Liver (tissue), 9 donors: ENCODE results near the gene PHF2. TPM values are rescaled to one million over a fixed set of nuclear protein-coding genes. Genes with fewer than 3 reads are reported as not detected.

ENCODE experiments used
- DNase-seq: peaks from one replicate; pipeline ENCODE4 v3.0.0-alpha.2; 2017; ENCODE audit warnings: low spot score
- H3K27ac ChIP-seq, 2 donors: one replicate each; pipeline ENCODE4 v1.7.0; 2013; ENCODE audit warnings: inconsistent platforms in 2 of 2, low read length in 2 of 2, control low read depth in 1 of 2, low read depth in 1 of 2, mild to moderate bottlenecking in 1 of 2
- H3K27me3 ChIP-seq, 4 donors: one replicate each; pipeline versions ENCODE4 v1.6.1 to v1.7.0; 2013; ENCODE audit warnings: low read length in 3 of 4, inconsistent platforms in 1 of 4, mild to moderate bottlenecking in 1 of 4, moderate library complexity in 1 of 4; ENCODE audit not compliant: control insufficient read depth in 4 of 4, insufficient read depth in 4 of 4
- H3K36me3 ChIP-seq, 4 donors: one replicate each; pipeline versions ENCODE4 v1.6.1 to v1.7.0; 2013; ENCODE audit warnings: low read length in 3 of 4, mild to moderate bottlenecking in 3 of 4, low read depth in 1 of 4, moderate library complexity in 1 of 4; ENCODE audit not compliant: control insufficient read depth in 4 of 4, insufficient read depth in 3 of 4
- H3K4me1 ChIP-seq, 4 donors: one replicate each; pipeline versions ENCODE4 v1.6.1 to v1.7.0; 2013; ENCODE audit warnings: low read length in 3 of 4, mild to moderate bottlenecking in 3 of 4, moderate library complexity in 1 of 4; ENCODE audit not compliant: control insufficient read depth in 4 of 4, insufficient read depth in 4 of 4
- H3K4me3 ChIP-seq, 3 donors: one replicate each; pipeline versions ENCODE4 v1.6.1 to v1.7.0; 2013; ENCODE audit warnings: low read length in 3 of 3, control low read depth in 1 of 3, low read depth in 1 of 3, mild to moderate bottlenecking in 1 of 3
- H3K9ac ChIP-seq, 2 donors: one replicate each; pipeline ENCODE4 v1.7.0; 2013; ENCODE audit warnings: low read length in 2 of 2, mild to moderate bottlenecking in 2 of 2, moderate library complexity in 2 of 2, control low read depth in 1 of 2, low read depth in 1 of 2
- H3K9me3 ChIP-seq, 4 donors: one replicate each; pipeline versions ENCODE4 v1.6.1 to v1.7.0; 2013; ENCODE audit warnings: low read length in 3 of 4; ENCODE audit not compliant: control insufficient read depth in 4 of 4
- EGR1 ChIP-seq, 2 donors: IDR thresholded peaks; 2 replicates each; pipeline ENCODE4 v1.6.1; 2016 to 2018; ENCODE audit warnings: antibody characterized with exemption in 2 of 2, low read depth in 2 of 2
- FOXA1 ChIP-seq: IDR thresholded peaks from 2 replicates; pipeline ENCODE4 v1.6.1; 2016; ENCODE audit warnings: antibody characterized with exemption
- FOXA2 ChIP-seq: IDR thresholded peaks from 2 replicates; pipeline ENCODE4 v1.6.1; 2016; ENCODE audit warnings: antibody characterized with exemption
- GABPA ChIP-seq, 2 donors: IDR thresholded peaks in 1 of 2; conservative IDR thresholded peaks in 1 of 2; 2 replicates each; pipeline ENCODE4 v1.6.1; 2016; ENCODE audit warnings: antibody characterized with exemption in 2 of 2, mild to moderate bottlenecking in 1 of 2, moderate library complexity in 1 of 2
- HNF4A ChIP-seq, 2 donors: conservative IDR thresholded peaks; 2 replicates each; pipeline ENCODE4 v1.6.1; 2016; ENCODE audit warnings: antibody characterized with exemption in 2 of 2, mild to moderate bottlenecking in 2 of 2
- HNF4G ChIP-seq: IDR thresholded peaks from 2 replicates; pipeline ENCODE4 v1.6.1; 2016; ENCODE audit warnings: antibody characterized with exemption
- NR2F2 ChIP-seq: IDR thresholded peaks from 2 replicates; pipeline ENCODE4 v1.6.1; 2016; ENCODE audit warnings: antibody characterized with exemption
- RAD21 ChIP-seq, 2 donors: IDR thresholded peaks; 2 replicates each; pipeline ENCODE4 v1.6.1; 2016; ENCODE audit warnings: antibody characterized with exemption in 2 of 2, mild to moderate bottlenecking in 2 of 2
- TAF1 ChIP-seq: conservative IDR thresholded peaks from 2 replicates; pipeline ENCODE4 v1.6.1; 2016; ENCODE audit warnings: antibody characterized with exemption, mild to moderate bottlenecking
- YY1 ChIP-seq: IDR thresholded peaks from 2 replicates; pipeline ENCODE4 v1.6.1; 2016; ENCODE audit warnings: antibody characterized with exemption, mild to moderate bottlenecking
- WGBS: extraction: QIAGEN DNeasy Blood & Tissue Kit; methylation state at CpG from one replicate; pipeline ENCODE4 v1.1.7; 2013; 5-methylcytosine and 5-hydroxymethylcytosine counted together
- polyA plus RNA-seq, 2 donors: library from polyadenylated mRNA; stranded (reverse) in 1 of 2; unstranded in 1 of 2; fragments of 200-250 nt in 1 of 2; fragments of >200 nt in 1 of 2; fragmentation: Nextera tagmentation in 1 of 2; extraction: Ambion mirVana in 1 of 2; gene quantifications; one replicate each; pipeline versions ENCODE4 v1.2.1 to v1.2.3, GENCODE V29; 2013 to 2015
- total RNA-seq, 2 donors: library from RNA; depleted of rRNA; stranded (reverse); fragments of >200 nt; gene quantifications; one replicate each; pipeline ENCODE4 v1.2.3, GENCODE V29; 2014
- TF ChIP-seq, protein P1 (sequence below): IDR thresholded peaks from 2 replicates; pipeline ENCODE4 v1.6.1; 2016; ENCODE audit warnings: antibody characterized with exemption
- TF ChIP-seq, protein P2 (sequence below): IDR thresholded peaks from 2 replicates; pipeline ENCODE4 v1.6.1; 2016; ENCODE audit warnings: antibody characterized with exemption
- TF ChIP-seq, protein P3 (sequence below): IDR thresholded peaks from 2 replicates; pipeline ENCODE4 v1.6.1; 2016; ENCODE audit warnings: antibody characterized with exemption
- TF ChIP-seq, protein P4 (sequence below): fragments of 150-350 bp; IDR thresholded peaks from 2 replicates; pipeline ENCODE4 v1.5.1; 2017; ENCODE audit warnings: improper control_type of control experiment, low read depth, low read length; ENCODE audit not compliant: missing input control
- TF ChIP-seq, protein P5 (sequence below): IDR thresholded peaks from 2 replicates; pipeline ENCODE4 v1.6.1; 2016; ENCODE audit warnings: antibody characterized with exemption, mild to moderate bottlenecking
- donor health status: healthy.
- donor health status: healthy.
- donor health status: healthy.
- donor health status: healthy.
- donor health status: healthy.

The PHF2 gene
- total and polyA plus RNA-seq, 4 donors = 2.3 to 8.6 (median 6.7) TPM

DNA sequence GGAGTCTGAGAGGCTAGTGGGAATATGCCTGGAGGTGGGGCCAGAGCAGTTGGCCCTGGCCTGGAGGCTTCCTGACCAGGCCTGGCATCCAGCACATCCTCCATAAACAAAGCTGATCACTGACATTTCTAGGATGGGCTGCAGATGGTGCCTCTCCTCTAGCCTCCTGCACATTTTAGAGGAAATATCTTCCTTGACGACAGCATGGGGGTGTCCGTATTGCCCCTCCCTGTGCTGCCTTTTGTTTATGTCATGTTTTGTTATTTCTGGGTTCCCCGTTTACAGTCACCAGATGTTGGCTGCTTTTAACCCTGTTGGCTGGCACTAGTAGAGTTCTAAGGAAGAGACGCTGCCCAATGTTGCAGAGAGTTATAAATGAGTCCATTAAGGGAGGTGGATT is 148.5 kb downstream of the PHF2 start:
- H3K27me3 ChIP-seq = no peaks in the 10 kb centered on the region
- 56% methylated on average over 4 of the region's 4 CpGs for WGBS

DNA sequence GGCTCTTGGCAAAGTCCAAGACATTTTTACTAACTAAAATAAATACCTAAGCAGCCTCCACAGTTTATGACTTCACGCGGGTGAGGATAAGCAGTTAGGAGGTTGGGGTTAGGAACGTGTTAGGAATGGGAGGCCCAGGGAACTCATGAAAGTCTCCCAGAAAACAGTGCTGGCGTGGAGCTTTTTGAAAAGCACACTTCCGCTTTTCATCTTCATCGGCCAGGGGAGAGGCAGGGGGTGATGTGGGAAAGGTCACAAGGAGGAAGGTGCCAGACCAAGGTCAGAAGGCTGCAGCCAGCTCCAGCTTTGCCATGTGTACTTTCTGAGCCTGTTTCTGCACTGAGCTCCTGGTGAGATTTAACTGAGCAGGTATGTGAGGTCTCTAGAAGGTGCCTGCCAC is 149.0 kb downstream of the PHF2 start:
- no peak for DNase-seq
- H3K27me3 ChIP-seq = no peaks in the 10 kb centered on the region
- 80% methylated on average over 6 of the region's 6 CpGs for WGBS
- no peaks in the 10 kb centered on the region for H3K36me3 ChIP-seq
- H3K27ac ChIP-seq = no peak overlapping the region
- H3K4me3 ChIP-seq = no peak overlapping the region
- no peak overlapping the region for H3K9ac ChIP-seq
- TF ChIP-seq RAD21 (IDR thresholded peaks at IDR 0.05) (no peak), HNF4A (conservative IDR thresholded peaks at IDR 0.05) (no peak), GABPA (IDR thresholded peaks at IDR 0.05 in 1 of 2, conservative IDR thresholded peaks at IDR 0.05 in 1 of 2) (no peak), FOXA2 (no peak), EGR1 (IDR thresholded peaks at IDR 0.05; ENCODE audit: low read depth in 2 of 2) (no peak), FOXA1 (no peak), HNF4G (no peak), NR2F2 (no peak), TAF1 (no peak)
- TF ChIP-seq, protein P1, sequence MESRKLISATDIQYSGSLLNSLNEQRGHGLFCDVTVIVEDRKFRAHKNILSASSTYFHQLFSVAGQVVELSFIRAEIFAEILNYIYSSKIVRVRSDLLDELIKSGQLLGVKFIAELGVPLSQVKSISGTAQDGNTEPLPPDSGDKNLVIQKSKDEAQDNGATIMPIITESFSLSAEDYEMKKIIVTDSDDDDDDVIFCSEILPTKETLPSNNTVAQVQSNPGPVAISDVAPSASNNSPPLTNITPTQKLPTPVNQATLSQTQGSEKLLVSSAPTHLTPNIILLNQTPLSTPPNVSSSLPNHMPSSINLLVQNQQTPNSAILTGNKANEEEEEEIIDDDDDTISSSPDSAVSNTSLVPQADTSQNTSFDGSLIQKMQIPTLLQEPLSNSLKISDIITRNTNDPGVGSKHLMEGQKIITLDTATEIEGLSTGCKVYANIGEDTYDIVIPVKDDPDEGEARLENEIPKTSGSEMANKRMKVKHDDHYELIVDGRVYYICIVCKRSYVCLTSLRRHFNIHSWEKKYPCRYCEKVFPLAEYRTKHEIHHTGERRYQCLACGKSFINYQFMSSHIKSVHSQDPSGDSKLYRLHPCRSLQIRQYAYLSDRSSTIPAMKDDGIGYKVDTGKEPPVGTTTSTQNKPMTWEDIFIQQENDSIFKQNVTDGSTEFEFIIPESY = no peak
- TF ChIP-seq, protein P2, sequence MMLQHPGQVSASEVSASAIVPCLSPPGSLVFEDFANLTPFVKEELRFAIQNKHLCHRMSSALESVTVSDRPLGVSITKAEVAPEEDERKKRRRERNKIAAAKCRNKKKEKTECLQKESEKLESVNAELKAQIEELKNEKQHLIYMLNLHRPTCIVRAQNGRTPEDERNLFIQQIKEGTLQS = no peak
- TF ChIP-seq, protein P3, sequence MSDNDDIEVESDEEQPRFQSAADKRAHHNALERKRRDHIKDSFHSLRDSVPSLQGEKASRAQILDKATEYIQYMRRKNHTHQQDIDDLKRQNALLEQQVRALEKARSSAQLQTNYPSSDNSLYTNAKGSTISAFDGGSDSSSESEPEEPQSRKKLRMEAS = no peak
- H3K9me3 ChIP-seq = peaks cover 2 to 8% (median 4%) of the 10 kb centered on the region in 4 donors
- H3K4me1 ChIP-seq = no peaks in the 10 kb centered on the region

More for the DNA sequence above, 148.5 kb downstream of the PHF2 start:
- H3K9ac ChIP-seq = no peak overlapping the region
- peaks cover 2 to 8% (median 4%) of the 10 kb centered on the region in 4 donors for H3K9me3 ChIP-seq
- no peak overlapping the region for H3K4me3 ChIP-seq
- DNase-seq = no peak
- H3K36me3 ChIP-seq = no peaks in the 10 kb centered on the region
- no peak for TF ChIP-seq RAD21 (IDR thresholded peaks at IDR 0.05)
- TF ChIP-seq, protein P1 = no peak
- TF ChIP-seq, protein P4, sequence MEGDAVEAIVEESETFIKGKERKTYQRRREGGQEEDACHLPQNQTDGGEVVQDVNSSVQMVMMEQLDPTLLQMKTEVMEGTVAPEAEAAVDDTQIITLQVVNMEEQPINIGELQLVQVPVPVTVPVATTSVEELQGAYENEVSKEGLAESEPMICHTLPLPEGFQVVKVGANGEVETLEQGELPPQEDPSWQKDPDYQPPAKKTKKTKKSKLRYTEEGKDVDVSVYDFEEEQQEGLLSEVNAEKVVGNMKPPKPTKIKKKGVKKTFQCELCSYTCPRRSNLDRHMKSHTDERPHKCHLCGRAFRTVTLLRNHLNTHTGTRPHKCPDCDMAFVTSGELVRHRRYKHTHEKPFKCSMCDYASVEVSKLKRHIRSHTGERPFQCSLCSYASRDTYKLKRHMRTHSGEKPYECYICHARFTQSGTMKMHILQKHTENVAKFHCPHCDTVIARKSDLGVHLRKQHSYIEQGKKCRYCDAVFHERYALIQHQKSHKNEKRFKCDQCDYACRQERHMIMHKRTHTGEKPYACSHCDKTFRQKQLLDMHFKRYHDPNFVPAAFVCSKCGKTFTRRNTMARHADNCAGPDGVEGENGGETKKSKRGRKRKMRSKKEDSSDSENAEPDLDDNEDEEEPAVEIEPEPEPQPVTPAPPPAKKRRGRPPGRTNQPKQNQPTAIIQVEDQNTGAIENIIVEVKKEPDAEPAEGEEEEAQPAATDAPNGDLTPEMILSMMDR = no peak
- TF ChIP-seq FOXA2 = no peak
- TF ChIP-seq FOXA1 = no peak
- TF ChIP-seq, protein P5, sequence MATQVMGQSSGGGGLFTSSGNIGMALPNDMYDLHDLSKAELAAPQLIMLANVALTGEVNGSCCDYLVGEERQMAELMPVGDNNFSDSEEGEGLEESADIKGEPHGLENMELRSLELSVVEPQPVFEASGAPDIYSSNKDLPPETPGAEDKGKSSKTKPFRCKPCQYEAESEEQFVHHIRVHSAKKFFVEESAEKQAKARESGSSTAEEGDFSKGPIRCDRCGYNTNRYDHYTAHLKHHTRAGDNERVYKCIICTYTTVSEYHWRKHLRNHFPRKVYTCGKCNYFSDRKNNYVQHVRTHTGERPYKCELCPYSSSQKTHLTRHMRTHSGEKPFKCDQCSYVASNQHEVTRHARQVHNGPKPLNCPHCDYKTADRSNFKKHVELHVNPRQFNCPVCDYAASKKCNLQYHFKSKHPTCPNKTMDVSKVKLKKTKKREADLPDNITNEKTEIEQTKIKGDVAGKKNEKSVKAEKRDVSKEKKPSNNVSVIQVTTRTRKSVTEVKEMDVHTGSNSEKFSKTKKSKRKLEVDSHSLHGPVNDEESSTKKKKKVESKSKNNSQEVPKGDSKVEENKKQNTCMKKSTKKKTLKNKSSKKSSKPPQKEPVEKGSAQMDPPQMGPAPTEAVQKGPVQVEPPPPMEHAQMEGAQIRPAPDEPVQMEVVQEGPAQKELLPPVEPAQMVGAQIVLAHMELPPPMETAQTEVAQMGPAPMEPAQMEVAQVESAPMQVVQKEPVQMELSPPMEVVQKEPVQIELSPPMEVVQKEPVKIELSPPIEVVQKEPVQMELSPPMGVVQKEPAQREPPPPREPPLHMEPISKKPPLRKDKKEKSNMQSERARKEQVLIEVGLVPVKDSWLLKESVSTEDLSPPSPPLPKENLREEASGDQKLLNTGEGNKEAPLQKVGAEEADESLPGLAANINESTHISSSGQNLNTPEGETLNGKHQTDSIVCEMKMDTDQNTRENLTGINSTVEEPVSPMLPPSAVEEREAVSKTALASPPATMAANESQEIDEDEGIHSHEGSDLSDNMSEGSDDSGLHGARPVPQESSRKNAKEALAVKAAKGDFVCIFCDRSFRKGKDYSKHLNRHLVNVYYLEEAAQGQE = no peak
- TF ChIP-seq YY1 = no peak
- TF ChIP-seq GABPA (IDR thresholded peaks at IDR 0.05 in 1 of 2, conservative IDR thresholded peaks at IDR 0.05 in 1 of 2) = no peak
- H3K4me1 ChIP-seq = no peaks in the 10 kb centered on the region
- no peak overlapping the region for H3K27ac ChIP-seq
